Fibroblast of lung (primary cell): Measurements from ENCODE around the gene RUSC1. TPM values are rescaled to one million over a fixed set of nuclear protein-coding genes. Genes with fewer than 3 reads are reported as not detected.

Source experiments
- DNase-seq, 2 donors: peaks; one replicate each; pipeline versions ENCODE4 v3.0.0 to v3.0.0-alpha.2; 2010; ENCODE audit warnings: low read depth in 2 of 2
- H2AFZ ChIP-seq: 2 replicates; pipeline ENCODE4 v1.5.1; 2012; ENCODE audit warnings: low read length, control low read depth, inconsistent platforms
- H3K27ac ChIP-seq: 2 replicates; pipeline ENCODE4 v1.5.1; 2011; ENCODE audit warnings: low read length, control low read depth; ENCODE audit not compliant: insufficient read depth
- H3K27me3 ChIP-seq: 2 replicates; pipeline ENCODE4 v1.5.1; 2011; ENCODE audit warnings: mild to moderate bottlenecking, low read length; ENCODE audit not compliant: control insufficient read depth, insufficient read depth
- H3K36me3 ChIP-seq: 2 replicates; pipeline ENCODE4 v1.5.1; 2011; ENCODE audit warnings: low read length; ENCODE audit not compliant: control insufficient read depth, insufficient read depth
- H3K4me1 ChIP-seq: 2 replicates; pipeline ENCODE4 v1.5.1; 2011; ENCODE audit warnings: low read length; ENCODE audit not compliant: control insufficient read depth, insufficient read depth; ENCODE audit errors: extremely low read depth
- H3K4me2 ChIP-seq: 2 replicates; pipeline ENCODE4 v1.5.1; 2011; ENCODE audit warnings: low read length, control low read depth; ENCODE audit not compliant: insufficient read depth; ENCODE audit errors: extremely low read depth
- H3K4me3 ChIP-seq, 4 experiments: fragments of 200-600 bp in 1 of 4; sonication (generic) in 1 of 4; replicated peaks in 1 of 4; 2 replicates each; pipeline ENCODE4 v1.5.1; 2011 to 2016; ENCODE audit warnings: low read length in 4 of 4, low read depth in 3 of 4, mild to moderate bottlenecking in 3 of 4, control low read depth in 2 of 4, inconsistent platforms in 1 of 4, mixed read lengths in 1 of 4; ENCODE audit not compliant: insufficient read depth in 1 of 4; ENCODE audit errors: control extremely low read depth in 1 of 4
- H3K79me2 ChIP-seq: 2 replicates; pipeline ENCODE4 v1.5.1; 2012; ENCODE audit warnings: mild to moderate bottlenecking, low read length, inconsistent platforms; ENCODE audit not compliant: control insufficient read depth, insufficient read depth
- H3K9ac ChIP-seq: 2 replicates; pipeline ENCODE4 v1.5.1; 2011; ENCODE audit warnings: mild to moderate bottlenecking, low read length, control low read depth; ENCODE audit not compliant: insufficient read depth
- H3K9me3 ChIP-seq: 2 replicates; pipeline ENCODE4 v1.5.1; 2012; ENCODE audit warnings: low read depth, low read length; ENCODE audit not compliant: control insufficient read depth, insufficient read depth
- H4K20me1 ChIP-seq: 2 replicates; pipeline ENCODE4 v1.5.1; 2011; ENCODE audit warnings: low read length; ENCODE audit not compliant: control insufficient read depth, insufficient read depth; ENCODE audit errors: extremely low read depth
- EZH2 ChIP-seq: IDR thresholded peaks from 2 replicates; pipeline ENCODE4 v1.5.1; 2012; ENCODE audit warnings: low read length, control low read depth, mild to moderate bottlenecking; ENCODE audit errors: missing control alignments
- polyA plus RNA-seq, 2 donors: library from polyadenylated mRNA; depleted of rRNA in 1 of 2; stranded (reverse) in 1 of 2; unstranded in 1 of 2; fragments of >200 nt; gene quantifications; 2 replicates each; pipeline ENCODE4 v1.2.1, GENCODE V29; 2011 to 2012; ENCODE audit warnings: missing spikeins in 1 of 2
- total RNA-seq: library from RNA; depleted of rRNA; stranded (reverse); fragments of >200 nt; gene quantifications from 2 replicates; pipeline ENCODE4 v1.2.1, GENCODE V29; 2014
- TF ChIP-seq, protein P1 (sequence below), 2 donors: IDR thresholded peaks in 1 of 2; conservative IDR thresholded peaks in 1 of 2; 1 replicate in 1 of 2; 2 replicates in 1 of 2; pipeline ENCODE4 v1.5.1; 2011 to 2012; ENCODE audit warnings: low read length in 2 of 2, control low read depth in 1 of 2, inconsistent platforms in 1 of 2, low read depth in 1 of 2, mild to moderate bottlenecking in 1 of 2

RUSC1 gene
- total and polyA plus RNA-seq, 2 donors (not counting 1 experiment from before 2014, with no cell fraction given): 12.6 to 16.4 TPM

DNA sequence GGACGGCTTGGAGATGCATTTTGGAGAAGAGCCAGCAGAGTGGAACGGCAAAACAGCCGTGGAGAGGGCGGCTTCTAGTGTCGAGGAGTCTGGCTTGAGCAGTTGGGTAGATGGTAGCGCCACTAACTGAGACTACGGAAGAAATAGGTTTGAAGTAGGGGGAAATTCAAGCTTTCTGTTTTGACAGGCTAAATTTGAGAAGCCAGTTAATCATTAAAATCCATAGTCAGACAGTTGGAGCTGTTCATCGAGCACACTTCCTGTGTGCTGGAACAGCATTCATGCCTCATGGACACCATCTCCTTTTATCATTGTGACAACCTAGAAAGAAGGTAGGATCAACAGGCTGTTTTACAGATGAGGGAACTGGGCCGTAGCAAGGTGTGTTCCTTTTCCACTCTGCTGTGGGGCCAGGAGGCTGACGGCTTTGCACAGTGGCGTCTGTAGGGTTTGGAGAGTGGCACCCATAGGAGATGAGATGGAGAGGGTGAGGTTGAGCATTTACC, 16.1 kb upstream of the RUSC1 start:
- Histone ChIP-seq H3K9ac (no peak overlapping the region), H3K27me3 (no peaks in the 10 kb centered on the region), H3K9me3 (no peaks in the 10 kb centered on the region), H3K79me2 (peaks cover 10% of the 10 kb centered on the region), H4K20me1 (no peaks in the 10 kb centered on the region), H3K4me1 (no peaks in the 10 kb centered on the region), H3K4me2 (no peak overlapping the region), H2AFZ (no peak overlapping the region), H3K27ac (no peak overlapping the region), H3K36me3 (no peaks in the 10 kb centered on the region), H3K4me3 (no peak overlapping the region)
- DNase-seq: no peak
- no peak for TF ChIP-seq EZH2
- TF ChIP-seq, protein P1, sequence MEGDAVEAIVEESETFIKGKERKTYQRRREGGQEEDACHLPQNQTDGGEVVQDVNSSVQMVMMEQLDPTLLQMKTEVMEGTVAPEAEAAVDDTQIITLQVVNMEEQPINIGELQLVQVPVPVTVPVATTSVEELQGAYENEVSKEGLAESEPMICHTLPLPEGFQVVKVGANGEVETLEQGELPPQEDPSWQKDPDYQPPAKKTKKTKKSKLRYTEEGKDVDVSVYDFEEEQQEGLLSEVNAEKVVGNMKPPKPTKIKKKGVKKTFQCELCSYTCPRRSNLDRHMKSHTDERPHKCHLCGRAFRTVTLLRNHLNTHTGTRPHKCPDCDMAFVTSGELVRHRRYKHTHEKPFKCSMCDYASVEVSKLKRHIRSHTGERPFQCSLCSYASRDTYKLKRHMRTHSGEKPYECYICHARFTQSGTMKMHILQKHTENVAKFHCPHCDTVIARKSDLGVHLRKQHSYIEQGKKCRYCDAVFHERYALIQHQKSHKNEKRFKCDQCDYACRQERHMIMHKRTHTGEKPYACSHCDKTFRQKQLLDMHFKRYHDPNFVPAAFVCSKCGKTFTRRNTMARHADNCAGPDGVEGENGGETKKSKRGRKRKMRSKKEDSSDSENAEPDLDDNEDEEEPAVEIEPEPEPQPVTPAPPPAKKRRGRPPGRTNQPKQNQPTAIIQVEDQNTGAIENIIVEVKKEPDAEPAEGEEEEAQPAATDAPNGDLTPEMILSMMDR (conservative IDR thresholded peaks at IDR 0.05 in 1 of 2, IDR thresholded peaks at IDR 0.05 in 1 of 2; ENCODE audit: low read depth in 1 of 2, low read length in 2 of 2): no peak

DNA sequence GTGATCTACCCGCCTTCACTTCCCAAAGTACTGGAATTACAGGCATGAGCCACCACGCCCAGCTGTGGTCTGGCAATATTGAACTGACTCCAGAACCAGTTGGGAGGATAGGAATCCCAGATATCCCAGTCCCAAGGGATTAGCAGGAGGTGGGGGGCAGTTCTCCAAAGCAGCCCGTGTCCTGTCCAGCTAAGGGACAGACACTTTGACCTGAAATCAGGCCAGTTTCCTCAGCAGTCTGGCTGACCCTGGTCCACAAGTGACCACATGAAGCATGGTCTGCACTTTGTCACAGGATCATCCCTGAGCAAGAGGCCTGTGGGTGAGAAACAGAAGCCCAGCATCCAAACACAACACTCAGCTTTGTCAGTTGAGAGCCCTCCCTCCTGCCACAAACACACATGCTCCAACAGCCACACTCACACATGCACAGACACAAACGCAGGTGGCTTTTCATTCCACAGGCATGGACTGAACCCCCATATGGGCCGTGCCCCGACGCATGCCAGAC, 14.8 kb upstream of the RUSC1 start:
- no peak for TF ChIP-seq EZH2
- TF ChIP-seq, protein P1 (conservative IDR thresholded peaks at IDR 0.05 in 1 of 2, IDR thresholded peaks at IDR 0.05 in 1 of 2; ENCODE audit: low read depth in 1 of 2, low read length in 2 of 2): no peak
- Histone ChIP-seq H3K4me1 (peaks cover 6% of the 10 kb centered on the region), H3K4me3 (no peak overlapping the region), H3K27ac (no peak overlapping the region), H4K20me1 (no peaks in the 10 kb centered on the region), H3K9me3 (no peaks in the 10 kb centered on the region), H3K27me3 (no peaks in the 10 kb centered on the region), H3K79me2 (peaks cover 23% of the 10 kb centered on the region), H3K9ac (no peak overlapping the region), H3K36me3 (no peaks in the 10 kb centered on the region), H3K4me2 (no peak overlapping the region), H2AFZ (no peak overlapping the region)
- peak in 1 of 2 donors; percentile 65 for DNase-seq

DNA sequence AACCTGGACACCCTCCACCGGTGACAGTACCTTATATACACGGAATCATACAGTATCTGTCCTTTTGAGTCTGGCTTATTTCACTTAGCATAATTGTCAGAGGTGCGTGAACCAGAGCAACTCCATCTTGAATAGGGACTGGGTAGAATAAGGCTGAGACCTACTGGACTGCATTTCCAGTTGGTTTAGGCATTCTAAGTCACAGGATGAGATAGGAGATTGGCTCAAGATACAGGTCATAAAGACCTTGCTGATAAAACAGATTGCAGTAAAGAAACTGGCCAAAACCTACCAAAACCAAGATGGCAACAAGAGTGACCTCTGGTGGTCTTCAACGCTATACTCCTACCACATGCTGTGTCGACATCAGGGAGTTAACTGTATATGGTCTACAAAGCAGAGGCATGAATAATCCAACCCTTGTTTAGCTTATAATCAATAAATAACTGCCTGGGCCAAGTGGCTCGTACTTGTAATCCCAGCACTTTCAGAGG, 13.4 kb upstream of the RUSC1 start:
- Histone ChIP-seq H3K27ac (no peak overlapping the region), H3K27me3 (no peaks in the 10 kb centered on the region), H3K9me3 (no peaks in the 10 kb centered on the region), H3K4me2 (no peak overlapping the region), H3K4me3 (no peak overlapping the region), H3K4me1 (peaks cover 6% of the 10 kb centered on the region), H3K36me3 (peaks cover 3% of the 10 kb centered on the region), H2AFZ (no peak overlapping the region), H3K79me2 (peaks cover 32% of the 10 kb centered on the region), H4K20me1 (no peaks in the 10 kb centered on the region), H3K9ac (no peak overlapping the region)
- DNase-seq: peak; percentile 38 to 69
- TF ChIP-seq, protein P1 (conservative IDR thresholded peaks at IDR 0.05 in 1 of 2, IDR thresholded peaks at IDR 0.05 in 1 of 2; ENCODE audit: low read depth in 1 of 2, low read length in 2 of 2): peak; percentile 31 to 48
- TF ChIP-seq EZH2: no peak
